ENCODE measurements around the gene EIF4B.

EIF4B gene

GRCh38 chr12:53059434-53060063, 53.3 kb downstream of the EIF4B start:
- no peak for DNase-seq (ENCODE audit: low read depth)

GRCh38 chr12:53060064-53060720, 53.9 kb downstream of the EIF4B start:
- no peak for DNase-seq (ENCODE audit: low read depth)

GRCh38 chr12:53060721-53061276, 54.5 kb downstream of the EIF4B start:
- DNase-seq (ENCODE audit: low read depth) = no peak

GRCh38 chr12:53061404-53062010, 55.3 kb downstream of the EIF4B start:
- peak; percentile 31 for DNase-seq (ENCODE audit: low read depth)

- no peak for DNase-seq (ENCODE audit: low read depth)
Measured at GRCh38 chr12:53062011-53062961, 56.0 kb downstream of the EIF4B start.

- DNase-seq (ENCODE audit: low read depth) = no peak
Measured at GRCh38 chr12:53062977-53063707, 56.9 kb downstream of the EIF4B start.

GRCh38 chr12:53063708-53064612, 57.7 kb downstream of the EIF4B start:
- peak; percentile 15 for DNase-seq (ENCODE audit: low read depth)

- no peak for DNase-seq (ENCODE audit: low read depth)
Measured at GRCh38 chr12:53064613-53065436, 58.6 kb downstream of the EIF4B start.

GRCh38 chr12:53065470-53065869, 59.2 kb downstream of the EIF4B start:
- no peak for DNase-seq (ENCODE audit: low read depth)

GRCh38 chr12:53065975-53066931, 60.0 kb downstream of the EIF4B start:
- peak; percentile 89 for DNase-seq (ENCODE audit: low read depth)

GRCh38 chr12:53067074-53067992, 61.1 kb downstream of the EIF4B start:
- peak; percentile 49 for DNase-seq (ENCODE audit: low read depth)

GRCh38 chr12:53067993-53068770, 61.9 kb downstream of the EIF4B start:
- no peak for DNase-seq (ENCODE audit: low read depth)

GRCh38 chr12:53068811-53069585, 62.7 kb downstream of the EIF4B start:
- no peak for DNase-seq (ENCODE audit: low read depth)

- no peak for DNase-seq (ENCODE audit: low read depth)
Measured at GRCh38 chr12:53069621-53070410, 63.6 kb downstream of the EIF4B start.

All from ELR (cell line).